NCI-H2227 (cell line): ENCODE results near the gene CD302.
"Not testable (repeated sequence)": the region's sequence is repeated elsewhere in the genome, so short reads cannot be mapped to it uniquely, and the experiment has no call there.

ENCODE experiments used
- DNase-seq: peaks from one replicate; lab custom pipeline; 2025; ENCODE audit not compliant: unreplicated experiment; lab: John Stamatoyannopoulos, UW

The CD302 gene

GRCh38 chr2:159755014-159755413, 43.0 kb downstream of the CD302 start:
- DNase-seq = no peak

DNA sequence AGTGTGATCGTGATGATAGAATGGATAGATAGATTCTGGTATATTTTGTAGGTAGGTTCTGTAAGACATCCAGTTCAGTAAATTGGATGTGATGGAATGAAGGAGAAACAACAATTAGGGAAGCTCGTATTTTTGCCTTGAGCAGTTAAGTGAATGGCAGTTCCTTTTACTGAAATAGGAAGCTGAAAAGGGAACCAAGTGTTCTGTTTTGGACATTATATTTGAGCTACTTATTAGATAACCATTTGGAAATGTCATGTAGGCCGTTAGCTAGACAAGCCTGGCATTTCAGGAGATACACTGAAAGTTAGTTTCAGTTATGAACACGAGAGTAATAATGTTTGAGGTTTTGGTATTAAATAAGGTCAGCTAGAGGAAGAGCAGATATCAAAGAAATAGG, 44.2 kb downstream of the CD302 start:
- no peak for DNase-seq

GRCh38 chr2:159750873-159751272, 47.1 kb downstream of the CD302 start:
- DNase-seq = no peak

DNA sequence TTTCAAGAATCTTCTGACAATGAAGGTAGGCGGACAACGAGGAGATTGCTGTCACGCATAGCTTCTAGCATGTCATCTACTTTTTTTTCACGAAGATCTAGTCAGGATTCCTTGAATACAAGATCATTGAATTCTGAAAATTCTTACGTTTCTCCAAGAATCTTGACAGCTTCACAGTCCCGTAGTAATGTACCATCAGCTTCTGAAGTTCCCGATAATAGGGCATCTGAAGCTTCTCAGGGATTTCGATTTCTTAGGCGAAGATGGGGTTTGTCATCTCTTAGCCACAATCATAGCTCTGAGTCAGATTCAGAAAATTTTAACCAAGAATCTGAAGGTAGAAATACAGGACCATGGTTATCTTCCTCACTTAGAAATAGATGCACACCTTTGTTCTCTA, 49.9 kb downstream of the CD302 start:
- no peak for DNase-seq

DNA sequence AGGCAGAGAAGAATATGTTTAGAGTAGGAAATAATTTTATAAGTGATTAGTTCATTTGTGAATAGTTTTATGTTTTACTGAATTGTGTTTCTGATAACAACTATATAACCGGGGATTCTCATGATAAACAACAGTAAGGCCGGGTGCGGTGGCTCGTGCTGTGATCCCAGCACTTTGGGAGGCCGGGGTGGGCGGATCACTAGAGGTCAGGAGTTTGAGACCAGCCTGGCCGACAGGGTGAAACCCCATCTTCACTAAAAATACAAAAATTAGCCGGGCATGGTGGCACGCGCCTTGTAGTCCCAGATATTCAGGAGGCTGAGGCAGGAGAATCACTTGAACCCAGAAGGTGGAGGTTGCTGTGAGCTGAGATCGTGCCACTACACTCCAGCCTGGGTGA, 52.8 kb downstream of the CD302 start:
- not testable (repeated sequence) for DNase-seq

- no peak for DNase-seq
Measured at GRCh38 chr2:159744363-159744762, 53.6 kb downstream of the CD302 start.

GRCh38 chr2:159742846-159743245, 55.2 kb downstream of the CD302 start:
- no peak for DNase-seq

GRCh38 chr2:159738509-159739390, 59.3 kb downstream of the CD302 start:
- no peak for DNase-seq

DNA sequence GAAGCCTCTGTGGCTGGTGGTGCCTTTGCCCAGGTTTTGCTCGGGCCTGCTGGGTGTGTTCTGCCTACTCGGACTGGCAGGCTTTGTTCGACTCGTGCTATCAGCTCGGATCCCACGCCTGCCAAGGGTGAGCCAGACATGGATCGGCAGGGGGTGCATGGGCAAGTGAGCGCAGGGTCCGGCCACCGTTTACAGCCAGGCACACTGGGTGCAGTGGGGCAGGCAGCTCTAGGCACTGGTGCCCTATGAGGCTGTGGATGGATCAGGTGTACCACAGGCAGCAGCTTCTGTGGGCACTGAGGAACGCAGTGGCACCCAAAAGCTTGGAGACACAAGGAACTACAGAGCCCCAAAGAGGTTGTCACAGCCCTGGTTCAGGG, 60.1 kb downstream of the CD302 start:
- DNase-seq = no peak

GRCh38 chr2:159737292-159737916, 60.6 kb downstream of the CD302 start:
- no peak for DNase-seq

DNA sequence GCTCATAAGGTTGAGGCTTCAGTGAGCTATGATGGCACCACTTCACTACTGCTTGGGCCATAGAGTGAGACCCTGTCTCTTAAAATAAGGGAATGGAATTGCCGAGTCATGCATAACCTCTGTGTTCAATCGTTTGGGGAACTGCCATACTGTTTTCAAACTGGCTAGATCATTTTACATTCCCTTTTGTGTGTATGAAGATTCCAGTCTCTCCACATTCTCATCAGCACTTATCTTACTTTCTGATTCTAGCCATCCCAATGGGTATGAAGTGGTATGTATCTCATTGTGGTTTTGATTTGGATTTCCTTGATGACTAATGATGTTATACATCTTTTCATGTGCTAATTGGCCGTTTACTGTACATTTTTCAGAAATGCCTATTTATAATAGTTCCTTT, 62.0 kb downstream of the CD302 start:
- no peak for DNase-seq

DNA sequence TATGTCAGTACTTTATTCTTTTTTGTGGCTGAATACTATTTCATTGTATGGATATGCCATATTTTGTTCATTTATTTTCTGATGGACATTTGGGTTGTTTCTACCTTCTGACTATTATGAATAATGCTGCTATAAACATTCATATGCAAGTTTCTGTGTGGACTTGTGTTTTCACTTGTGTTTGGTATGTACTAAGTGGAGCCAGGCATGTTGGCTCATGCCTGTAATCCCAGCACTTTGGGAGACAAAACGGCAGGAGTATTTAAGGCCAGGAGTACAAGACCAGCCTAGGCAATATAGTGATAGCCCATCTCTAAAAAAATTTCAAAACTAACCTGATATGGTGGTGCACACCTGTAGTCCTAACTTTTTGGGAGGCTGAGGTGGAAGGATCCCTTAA, 62.4 kb downstream of the CD302 start:
- no peak for DNase-seq

DNA sequence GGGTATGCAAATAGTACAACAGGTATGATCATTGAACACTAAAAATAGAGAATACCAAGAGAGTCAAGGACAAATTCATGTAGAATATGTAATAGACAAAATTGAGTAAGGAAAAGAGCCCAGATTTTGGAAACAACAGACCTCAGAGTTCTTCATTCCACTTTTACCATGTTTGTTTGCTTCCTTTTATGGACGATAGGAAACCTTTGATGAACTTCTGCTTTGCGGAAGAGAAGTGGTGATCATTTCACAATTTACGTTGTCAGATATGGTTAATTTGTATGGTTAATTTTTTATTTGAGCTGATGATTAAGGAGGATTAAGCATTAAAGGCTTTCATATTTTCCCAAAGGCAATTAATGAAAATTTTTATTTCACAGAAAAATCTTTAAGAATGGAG, 69.4 kb downstream of the CD302 start:
- no peak for DNase-seq

- no peak for DNase-seq
Measured at GRCh38 chr2:159725713-159726112, 72.3 kb downstream of the CD302 start.

- not testable (repeated sequence) for DNase-seq
Measured at GRCh38 chr2:159724795-159725572, 73.0 kb downstream of the CD302 start.

- no peak for DNase-seq
Measured at GRCh38 chr2:159722580-159722979, 75.4 kb downstream of the CD302 start.

GRCh38 chr2:159720676-159721075, 77.3 kb downstream of the CD302 start:
- DNase-seq = no peak
